ENCODE measurements around the gene KRAS. TPM values are rescaled to one million over a fixed set of nuclear protein-coding genes. Genes with fewer than 3 reads are reported as not detected.
A peak's percentile ranks its signal among the peaks of the same experiment; 100 is the strongest.

KRAS gene
- total RNA-seq, 2 experiments from 2014 or later, result 33.7 to 36.1 TPM

GRCh38 chr12:25162866-25163265, 87.9 kb downstream of the KRAS start:
- Mint-ChIP-seq H3K27ac (no peak overlapping the region), H3K36me3 (peaks cover 1% of the 10 kb centered on the region), H3K27me3 (peaks cover 11% of the 10 kb centered on the region), H3K4me3 (no peak overlapping the region), H3K4me1 (no peaks in the 10 kb centered on the region), H3K9me3 (no peaks in the 10 kb centered on the region)
- POLR2A ChIA-PET, result no interaction called here
- ATAC-seq (ENCODE audit: low read depth) (no peak), DNase-seq (no peak)

- POLR2A ChIA-PET, result interaction anchor here (0.8 to 1.5 kb wide), 2 partner anchors 101 to 231 kb away, joined by 3 read pairs; no protein-coding TSS in a partner anchor
- Mint-ChIP-seq H3K4me1 (peaks cover 5% of the 10 kb centered on the region), H3K27me3 (peaks cover 10% of the 10 kb centered on the region), H3K27ac (no peak overlapping the region), H3K9me3 (no peaks in the 10 kb centered on the region), H3K36me3 (peaks cover 1% of the 10 kb centered on the region), H3K4me3 (no peak overlapping the region)
- ATAC-seq (ENCODE audit: low read depth) (no peak), DNase-seq (no peak)
These were observed 94.7 kb downstream of the KRAS start for GRCh38 chr12:25156061-25156460.

- H3K27me3 Mint-ChIP-seq, result peaks cover 5% of the 10 kb centered on the region
- no peak for ATAC-seq (ENCODE audit: low read depth)
- peak overlapping the region; percentile 54 for H3K4me3 Mint-ChIP-seq
- no peaks in the 10 kb centered on the region for H3K36me3 Mint-ChIP-seq
- POLR2A ChIA-PET, result interaction anchor here (1.3 to 1.5 kb wide), 2 partner anchors 100 to 104 kb away, joined by 3 to 7 read pairs; no protein-coding TSS in a partner anchor
- H3K4me1 Mint-ChIP-seq, result peaks cover 5% of the 10 kb centered on the region
- no peak for DNase-seq
- no peak overlapping the region for H3K27ac Mint-ChIP-seq
- no peaks in the 10 kb centered on the region for H3K9me3 Mint-ChIP-seq
These were observed 95.6 kb downstream of the KRAS start for GRCh38 chr12:25155022-25155576.

Other genes with a start within 250 kb of the KRAS start
- gene DNAI7, start 55.8 kb downstream of the KRAS start, total RNA-seq, result under 1 TPM in 1 of 2 experiments, not detected in 1; 0.14 TPM
- 10 to 100 TPM; 16.2 to 17.9 TPM for gene ETFRF1, start 55.7 kb downstream of the KRAS start, total RNA-seq

Measured in activated naive CD8-positive, alpha-beta T cell treated with anti-CD3 and anti-CD28 coated beads, Interleukin-2, amount 10 ng/mL, durations not matched to agents 7 days and 5 days (primary cell).